PC-9 (cell line): ENCODE data around the gene FAM168A. TPM values are rescaled to one million over a fixed set of nuclear protein-coding genes. Genes with fewer than 3 reads are reported as not detected.

Source experiments
- BruUV-seq: library from RNA; stranded (reverse); fragments of 400-500 nt; replicated peaks from 2 replicates; lab custom pipeline; 2021; lab: Mats Ljungman, UMichigan
- CTCF ChIA-PET: fragments of 300-600 bp; sonication (Branson Sonifier 250); formaldehyde crosslinking; loops from one replicate; lab custom pipeline; 2022; ENCODE audit warnings: antibody characterized with exemption; lab: Charles Lee
- POLR2A ChIA-PET: fragments of 300-600 bp; sonication (Branson Sonifier 250); formaldehyde crosslinking; loops from one replicate; lab custom pipeline; 2022; ENCODE audit warnings: antibody characterized with exemption; ENCODE audit not compliant: unreplicated experiment; lab: Charles Lee
- DNase-seq, 2 experiments: peaks; one replicate each; pipeline versions ENCODE4 v3.0.0 to v3.0.0-alpha.2; 2015 to 2022; ENCODE audit warnings: mixed read lengths in 1 of 2
- H2AFZ ChIP-seq: fragments of 200-600 bp; sonication (generic); 2 replicates; pipeline ENCODE4 v1.8.1; 2017; ENCODE audit warnings: antibody characterized with exemption
- H3F3A ChIP-seq: fragments of 200-600 bp; sonication (generic); 2 replicates; pipeline ENCODE4 v1.8.1; 2017; ENCODE audit warnings: antibody characterized with exemption, mild to moderate bottlenecking, low read depth; ENCODE audit not compliant: insufficient read depth
- H3K27ac ChIP-seq: fragments of 200-600 bp; sonication (generic); 2 replicates; pipeline ENCODE4 v1.6.1; 2016; ENCODE audit warnings: mixed run types
- H3K27me3 ChIP-seq: fragments of 200-600 bp; sonication (generic); 2 replicates; pipeline ENCODE4 v1.6.1; 2016; ENCODE audit warnings: low read depth, mixed run types; ENCODE audit not compliant: insufficient read depth
- H3K36me3 ChIP-seq: fragments of 200-600 bp; sonication (generic); 2 replicates; pipeline ENCODE4 v1.6.1; 2016; ENCODE audit warnings: low read depth, mixed run types
- H3K4me1 ChIP-seq: fragments of 200-600 bp; sonication (generic); replicated peaks from 2 replicates; pipeline ENCODE4 v1.6.1; 2016; ENCODE audit warnings: mixed run types; ENCODE audit not compliant: insufficient read depth
- H3K4me2 ChIP-seq: fragments of 200-600 bp; sonication (generic); 2 replicates; pipeline ENCODE4 v1.6.1; 2017; ENCODE audit warnings: mixed run types
- H3K4me3 ChIP-seq: fragments of 200-600 bp; sonication (generic); 2 replicates; pipeline ENCODE4 v1.6.1; 2016; ENCODE audit warnings: mixed run types
- H3K79me2 ChIP-seq: fragments of 200-600 bp; sonication (generic); 2 replicates; pipeline ENCODE4 v1.6.1; 2017; ENCODE audit warnings: low read depth, mixed run types
- H3K9me2 ChIP-seq: fragments of 200-600 bp; sonication (generic); 2 replicates; pipeline ENCODE4 v1.8.1; 2017; ENCODE audit warnings: mild to moderate bottlenecking; ENCODE audit not compliant: insufficient read depth
- H3K9me3 ChIP-seq: fragments of 200-600 bp; sonication (generic); 2 replicates; pipeline ENCODE4 v1.8.1; 2016; ENCODE audit warnings: low read depth; ENCODE audit not compliant: insufficient read depth
- H4K20me1 ChIP-seq: fragments of 200-600 bp; sonication (generic); 2 replicates; pipeline ENCODE4 v1.8.1; 2017; ENCODE audit not compliant: insufficient read depth
- CTCF ChIP-seq: fragments of 200-600 bp; sonication (generic); conservative IDR thresholded peaks from 2 replicates; pipeline ENCODE4 v1.6.1; 2017; ENCODE audit warnings: mixed run types, antibody characterized with exemption, mild to moderate bottlenecking, moderate library complexity
- EZH2 ChIP-seq: fragments of 200-600 bp; sonication (generic); IDR thresholded peaks from 2 replicates; pipeline ENCODE4 v1.8.0; 2017; ENCODE audit warnings: antibody characterized with exemption, low read depth
- intact Hi-C: fragments of 100-400 bp; cut with micrococcal nuclease; formaldehyde crosslinking; loops from one replicate; pipeline ENCODE4 v1.10.0; 2022; ENCODE audit not compliant: unreplicated experiment
- total RNA-seq: library from RNA; stranded (reverse); gene quantifications from 2 replicates; pipeline ENCODE4 v1.2.3, GENCODE V29; 2021

Gene FAM168A
- total RNA-seq, 1 experiment from 2014 or later = 51.2 TPM

GRCh38 chr11:73530109-73530508 is 67.8 kb downstream of the FAM168A start:
- Histone ChIP-seq H3K36me3 (no peaks in the 10 kb centered on the region), H3K27me3 (no peaks in the 10 kb centered on the region), H2AFZ (no peak overlapping the region), H3K4me3 (no peak overlapping the region), H3K27ac (no peak overlapping the region), H3K79me2 (no peaks in the 10 kb centered on the region; the same call in 1 of the 2 replicates), H3F3A (no peaks in the 10 kb centered on the region), H3K4me1 (no peaks in the 10 kb centered on the region), H3K9me2 (no peaks in the 10 kb centered on the region), H4K20me1 (peaks cover 3% of the 10 kb centered on the region; the same call in 1 of the 2 replicates), H3K4me2 (no peak overlapping the region), H3K9me3 (no peaks in the 10 kb centered on the region)
- BruUV-seq = no TSS peak
- ChIA-PET POLR2A (interaction anchor here (0.5 kb wide), 1 partner anchor 21 kb away, joined by 4 read pairs; no protein-coding TSS in a partner anchor), CTCF (no interaction called here)
- TF ChIP-seq CTCF (no peak), EZH2 (no peak)
- no peak for DNase-seq
- intact Hi-C loops = no loop called here

- H3K27ac ChIP-seq = no peak overlapping the region
- H3K36me3 ChIP-seq = no peaks in the 10 kb centered on the region
- H3F3A ChIP-seq = no peaks in the 10 kb centered on the region
- H3K4me3 ChIP-seq = no peak overlapping the region
- no peaks in the 10 kb centered on the region for H3K9me2 ChIP-seq
- H2AFZ ChIP-seq = no peak overlapping the region
- ChIA-PET POLR2A (interaction anchor here (0.6 kb wide), 2 partner anchors 13 to 118 kb away, joined by 3 to 7 read pairs; no protein-coding TSS in a partner anchor), CTCF (no interaction called here)
- TF ChIP-seq CTCF (no peak), EZH2 (no peak)
- no peaks in the 10 kb centered on the region for H3K4me1 ChIP-seq
- no peak for DNase-seq
- intact Hi-C loops = no loop called here
- H3K4me2 ChIP-seq = no peak overlapping the region
- no peaks in the 10 kb centered on the region for H3K9me3 ChIP-seq
- H3K79me2 ChIP-seq = no peaks in the 10 kb centered on the region; the same call in 1 of the 2 replicates
- no TSS peak for BruUV-seq
- H4K20me1 ChIP-seq = 0 out of 2 replicates have a peak, but pooled peaks cover 3% of the 10 kb centered on the region
- no peaks in the 10 kb centered on the region for H3K27me3 ChIP-seq
Observed at GRCh38 chr11:73529204-73529530, 68.7 kb downstream of the FAM168A start.

- CTCF ChIA-PET = no interaction called here
- no peaks in the 10 kb centered on the region for H3K9me2 ChIP-seq
- H2AFZ ChIP-seq = no peak overlapping the region
- H3K27me3 ChIP-seq = no peaks in the 10 kb centered on the region
- intact Hi-C loops = no loop called here
- H3K9me3 ChIP-seq = no peaks in the 10 kb centered on the region
- H3K36me3 ChIP-seq = no peaks in the 10 kb centered on the region
- H3K4me2 ChIP-seq = peak overlapping the region; percentile 10; the same call in 1 of the 2 replicates
- no peak for TF ChIP-seq EZH2
- no peak for TF ChIP-seq CTCF
- H4K20me1 ChIP-seq = 0 out of 2 replicates have a peak, but pooled peaks cover 3% of the 10 kb centered on the region
- H3K4me3 ChIP-seq = no peak overlapping the region
- no peaks in the 10 kb centered on the region for H3F3A ChIP-seq
- POLR2A ChIA-PET = interaction anchor here (0.6 to 0.8 kb wide), 2 partner anchors 36 to 119 kb away, joined by 3 to 7 read pairs; no protein-coding TSS in a partner anchor
- DNase-seq = no peak
- BruUV-seq = no TSS peak
- no peaks in the 10 kb centered on the region; the same call in 1 of the 2 replicates for H3K79me2 ChIP-seq
- no peak overlapping the region for H3K27ac ChIP-seq
- no peaks in the 10 kb centered on the region for H3K4me1 ChIP-seq
Observed at GRCh38 chr11:73528483-73529203, 69.3 kb downstream of the FAM168A start.
